ENCODE measurements around the gene SLAMF1. TPM values are rescaled to one million over a fixed set of nuclear protein-coding genes. Genes with fewer than 3 reads are reported as not detected.

SLAMF1 gene
- total and polyA plus RNA-seq, 9 of the 15 experiments (the other 6 are each of a cell fraction or from before 2014, with no cell fraction given): 0.04 to 0.17 (median 0.11) TPM; not detected in 4

- TF ChIP-seq DPF2 (IDR thresholded peaks at IDR 0.05): peak; percentile 48; the same call in 1 of the 2 replicates
Measured at GRCh38 chr1:160558660-160559380, 88.0 kb downstream of the SLAMF1 start (continued).

Other genes starting within 250 kb of the SLAMF1 start
Only the 7 nearest of the 8 such genes appear.
- 0.94 and 1.1 TPM in 2 replicates for gene SLAMF6, start 123.8 kb downstream of the SLAMF1 start, total RNA-seq (2014; rRNA removed)
- 1.8 and 2.0 TPM in 2 replicates for gene SLAMF6, start 123.8 kb downstream of the SLAMF1 start, total RNA-seq (2014; rRNA removed; fragmentation: Illumina TruSeq; extraction: Trizol)
- gene SLAMF6, start 123.8 kb downstream of the SLAMF1 start, total RNA-seq (2015; rRNA removed; fragmentation: Illumina TruSeq; extraction: Trizol): 3.9 and 4.8 TPM in 2 replicates
- 0.87 and 1.0 TPM in 2 replicates for gene SLAMF6, start 123.8 kb downstream of the SLAMF1 start, total RNA-seq (2021)
- gene SLAMF6, start 123.8 kb downstream of the SLAMF1 start, polyA plus RNA-seq (2011; rRNA removed): 0.70 and 0.77 TPM in 2 replicates
- 2.0 and 2.9 TPM in 2 replicates for gene SLAMF6, start 123.8 kb downstream of the SLAMF1 start, polyA plus RNA-seq (2014; fragmentation: Illumina TruSeq; extraction: Trizol)
- 1 to 10 TPM in 1 of 2 experiments, under 1 TPM in 1; 0.56 to 1.7 TPM for gene SLAMF6, start 123.8 kb downstream of the SLAMF1 start, polyA plus RNA-seq (2014; fragmentation: Nextera tagmentation; extraction: Ambion mirVana)
- 0.90 and 1.6 TPM in 2 replicates for gene SLAMF6, start 123.8 kb downstream of the SLAMF1 start, polyA plus RNA-seq (2014; rRNA removed)
- gene CD84, start 67.5 kb downstream of the SLAMF1 start, total RNA-seq (2014; rRNA removed): 0.82 and 1.4 TPM in 2 replicates
- gene CD84, start 67.5 kb downstream of the SLAMF1 start, total RNA-seq (2014; rRNA removed; fragmentation: Illumina TruSeq; extraction: Trizol): 2.2 and 2.5 TPM in 2 replicates
- gene CD84, start 67.5 kb downstream of the SLAMF1 start, total RNA-seq (2015; rRNA removed; fragmentation: Illumina TruSeq; extraction: Trizol): 6.8 TPM in 2 replicates
- gene CD84, start 67.5 kb downstream of the SLAMF1 start, total RNA-seq (2021): 1.9 and 2.5 TPM in 2 replicates
- 2.0 and 7.3 TPM in 2 replicates for gene CD84, start 67.5 kb downstream of the SLAMF1 start, polyA plus RNA-seq (2011; rRNA removed)
- gene CD84, start 67.5 kb downstream of the SLAMF1 start, polyA plus RNA-seq (2014; fragmentation: Illumina TruSeq; extraction: Trizol): 3.1 and 3.5 TPM in 2 replicates
- 1 to 10 TPM; 1.0 to 1.5 TPM for gene CD84, start 67.5 kb downstream of the SLAMF1 start, polyA plus RNA-seq (2014; fragmentation: Nextera tagmentation; extraction: Ambion mirVana)
- gene CD84, start 67.5 kb downstream of the SLAMF1 start, polyA plus RNA-seq (2014; rRNA removed): 1.6 and 1.8 TPM in 2 replicates
- 0.53 TPM in 1 of 2 replicates, not detected in the other for gene CD48, start 64.8 kb upstream of the SLAMF1 start, total RNA-seq (2014; rRNA removed)
- 0.11 and 0.38 TPM in 2 replicates for gene CD48, start 64.8 kb upstream of the SLAMF1 start, total RNA-seq (2014; rRNA removed; fragmentation: Illumina TruSeq; extraction: Trizol)
- 0.40 and 0.94 TPM in 2 replicates for gene CD48, start 64.8 kb upstream of the SLAMF1 start, total RNA-seq (2015; rRNA removed; fragmentation: Illumina TruSeq; extraction: Trizol)
- gene CD48, start 64.8 kb upstream of the SLAMF1 start, total RNA-seq (2021): 0.42 and 0.65 TPM in 2 replicates
- gene CD48, start 64.8 kb upstream of the SLAMF1 start, polyA plus RNA-seq (2011; rRNA removed): not detected in 2 replicates
- 0.10 and 0.24 TPM in 2 replicates for gene CD48, start 64.8 kb upstream of the SLAMF1 start, polyA plus RNA-seq (2014; fragmentation: Illumina TruSeq; extraction: Trizol)
- gene CD48, start 64.8 kb upstream of the SLAMF1 start, polyA plus RNA-seq (2014; fragmentation: Nextera tagmentation; extraction: Ambion mirVana): under 1 TPM in 1 of 2 experiments, not detected in 1; 0.27 TPM
- gene CD48, start 64.8 kb upstream of the SLAMF1 start, polyA plus RNA-seq (2014; rRNA removed): 0.18 and 0.30 TPM in 2 replicates
- gene SLAMF7, start 92.2 kb upstream of the SLAMF1 start, total RNA-seq (2014; rRNA removed): 0.12 TPM in 1 of 2 replicates, not detected in the other
- gene SLAMF7, start 92.2 kb upstream of the SLAMF1 start, total RNA-seq (2014; rRNA removed; fragmentation: Illumina TruSeq; extraction: Trizol): 0.11 and 0.19 TPM in 2 replicates
- gene SLAMF7, start 92.2 kb upstream of the SLAMF1 start, total RNA-seq (2015; rRNA removed; fragmentation: Illumina TruSeq; extraction: Trizol): 0.18 and 0.23 TPM in 2 replicates
- gene SLAMF7, start 92.2 kb upstream of the SLAMF1 start, total RNA-seq (2021): 0.35 and 0.49 TPM in 2 replicates
- not detected in 2 replicates for gene SLAMF7, start 92.2 kb upstream of the SLAMF1 start, polyA plus RNA-seq (2011; rRNA removed)
- 0.22 and 0.36 TPM in 2 replicates for gene SLAMF7, start 92.2 kb upstream of the SLAMF1 start, polyA plus RNA-seq (2014; fragmentation: Illumina TruSeq; extraction: Trizol)
- under 1 TPM; 0.17 to 0.39 TPM for gene SLAMF7, start 92.2 kb upstream of the SLAMF1 start, polyA plus RNA-seq (2014; fragmentation: Nextera tagmentation; extraction: Ambion mirVana)
- gene SLAMF7, start 92.2 kb upstream of the SLAMF1 start, polyA plus RNA-seq (2014; rRNA removed): 0.19 and 1.2 TPM in 2 replicates
- not detected in 2 replicates for gene LY9, start 149.1 kb upstream of the SLAMF1 start, total RNA-seq (2014; rRNA removed)
- not detected in 2 replicates for gene LY9, start 149.1 kb upstream of the SLAMF1 start, total RNA-seq (2014; rRNA removed; fragmentation: Illumina TruSeq; extraction: Trizol)
- not detected in 2 replicates for gene LY9, start 149.1 kb upstream of the SLAMF1 start, total RNA-seq (2015; rRNA removed; fragmentation: Illumina TruSeq; extraction: Trizol)
- gene LY9, start 149.1 kb upstream of the SLAMF1 start, total RNA-seq (2021): not detected in 2 replicates
- gene LY9, start 149.1 kb upstream of the SLAMF1 start, polyA plus RNA-seq (2011; rRNA removed): not detected in 2 replicates
- gene LY9, start 149.1 kb upstream of the SLAMF1 start, polyA plus RNA-seq (2014; fragmentation: Illumina TruSeq; extraction: Trizol): not detected in 2 replicates
- not detected for gene LY9, start 149.1 kb upstream of the SLAMF1 start, polyA plus RNA-seq (2014; fragmentation: Nextera tagmentation; extraction: Ambion mirVana)
- not detected in 2 replicates for gene LY9, start 149.1 kb upstream of the SLAMF1 start, polyA plus RNA-seq (2014; rRNA removed)
- gene CD244, start 215.8 kb upstream of the SLAMF1 start, total RNA-seq (2014; rRNA removed): not detected in 2 replicates
- not detected in 2 replicates for gene CD244, start 215.8 kb upstream of the SLAMF1 start, total RNA-seq (2014; rRNA removed; fragmentation: Illumina TruSeq; extraction: Trizol)
- not detected in 2 replicates for gene CD244, start 215.8 kb upstream of the SLAMF1 start, total RNA-seq (2015; rRNA removed; fragmentation: Illumina TruSeq; extraction: Trizol)
- not detected in 2 replicates for gene CD244, start 215.8 kb upstream of the SLAMF1 start, total RNA-seq (2021)
- not detected in 2 replicates for gene CD244, start 215.8 kb upstream of the SLAMF1 start, polyA plus RNA-seq (2011; rRNA removed)
- not detected in 2 replicates for gene CD244, start 215.8 kb upstream of the SLAMF1 start, polyA plus RNA-seq (2014; fragmentation: Illumina TruSeq; extraction: Trizol)
- not detected for gene CD244, start 215.8 kb upstream of the SLAMF1 start, polyA plus RNA-seq (2014; fragmentation: Nextera tagmentation; extraction: Ambion mirVana)
- not detected in 2 replicates for gene CD244, start 215.8 kb upstream of the SLAMF1 start, polyA plus RNA-seq (2014; rRNA removed)
- gene ITLN1, start 238.1 kb upstream of the SLAMF1 start, total RNA-seq (2014; rRNA removed): not detected in 2 replicates
- gene ITLN1, start 238.1 kb upstream of the SLAMF1 start, total RNA-seq (2014; rRNA removed; fragmentation: Illumina TruSeq; extraction: Trizol): not detected in 2 replicates
- not detected in 2 replicates for gene ITLN1, start 238.1 kb upstream of the SLAMF1 start, total RNA-seq (2015; rRNA removed; fragmentation: Illumina TruSeq; extraction: Trizol)
- gene ITLN1, start 238.1 kb upstream of the SLAMF1 start, total RNA-seq (2021): not detected in 2 replicates
- not detected in 2 replicates for gene ITLN1, start 238.1 kb upstream of the SLAMF1 start, polyA plus RNA-seq (2011; rRNA removed)
- not detected in 2 replicates for gene ITLN1, start 238.1 kb upstream of the SLAMF1 start, polyA plus RNA-seq (2014; fragmentation: Illumina TruSeq; extraction: Trizol)
- gene ITLN1, start 238.1 kb upstream of the SLAMF1 start, polyA plus RNA-seq (2014; fragmentation: Nextera tagmentation; extraction: Ambion mirVana): not detected
- gene ITLN1, start 238.1 kb upstream of the SLAMF1 start, polyA plus RNA-seq (2014; rRNA removed): not detected in 2 replicates